WTC11 (cell line): ENCODE results near the gene ARHGAP6.

Experiments
- FOXK1 ChIP-seq: sonication (generic); formaldehyde crosslinking; IDR thresholded peaks from 2 replicates; pipeline ENCODE4 v1.8.0; 2022; ENCODE audit warnings: mild to moderate bottlenecking, moderate library complexity, missing genetic modification reagents
- TF ChIP-seq, protein P1 (sequence below): fragments of 200-600 bp; IDR thresholded peaks from 2 replicates; pipeline ENCODE4 v1.8.0; 2022; ENCODE audit warnings: antibody characterized with exemption

DNA sequence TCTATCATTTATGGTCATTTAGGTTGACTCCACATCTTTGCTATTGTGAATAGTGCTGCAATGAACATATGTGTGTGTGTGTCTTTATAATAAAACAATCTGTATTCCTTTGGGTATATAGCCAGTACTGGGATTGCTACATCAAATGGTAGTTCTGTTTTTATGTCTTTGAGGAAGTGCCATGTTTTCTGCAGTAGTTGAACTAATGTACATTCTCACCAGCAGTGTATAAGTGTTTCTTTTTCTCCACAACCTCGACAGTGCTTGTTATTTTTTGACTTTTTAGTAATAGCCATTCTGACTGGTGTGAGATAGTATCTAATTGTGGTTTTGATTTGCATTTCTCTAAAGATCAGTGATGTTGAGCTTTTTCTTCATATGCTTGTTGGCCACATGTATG, 80.5 kb downstream of the ARHGAP6 start:
- no peak for TF ChIP-seq FOXK1
- TF ChIP-seq, protein P1, sequence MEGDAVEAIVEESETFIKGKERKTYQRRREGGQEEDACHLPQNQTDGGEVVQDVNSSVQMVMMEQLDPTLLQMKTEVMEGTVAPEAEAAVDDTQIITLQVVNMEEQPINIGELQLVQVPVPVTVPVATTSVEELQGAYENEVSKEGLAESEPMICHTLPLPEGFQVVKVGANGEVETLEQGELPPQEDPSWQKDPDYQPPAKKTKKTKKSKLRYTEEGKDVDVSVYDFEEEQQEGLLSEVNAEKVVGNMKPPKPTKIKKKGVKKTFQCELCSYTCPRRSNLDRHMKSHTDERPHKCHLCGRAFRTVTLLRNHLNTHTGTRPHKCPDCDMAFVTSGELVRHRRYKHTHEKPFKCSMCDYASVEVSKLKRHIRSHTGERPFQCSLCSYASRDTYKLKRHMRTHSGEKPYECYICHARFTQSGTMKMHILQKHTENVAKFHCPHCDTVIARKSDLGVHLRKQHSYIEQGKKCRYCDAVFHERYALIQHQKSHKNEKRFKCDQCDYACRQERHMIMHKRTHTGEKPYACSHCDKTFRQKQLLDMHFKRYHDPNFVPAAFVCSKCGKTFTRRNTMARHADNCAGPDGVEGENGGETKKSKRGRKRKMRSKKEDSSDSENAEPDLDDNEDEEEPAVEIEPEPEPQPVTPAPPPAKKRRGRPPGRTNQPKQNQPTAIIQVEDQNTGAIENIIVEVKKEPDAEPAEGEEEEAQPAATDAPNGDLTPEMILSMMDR: no peak
